Erythroblast (primary cell): ENCODE data around the gene CORO2B.

Experiments
- GATA1 ChIP-seq: IDR thresholded peaks from 2 replicates; pipeline ENCODE4 v1.6.1; 2011; ENCODE audit warnings: low read depth, mild to moderate bottlenecking, control low read depth, low read length, moderate library complexity
- POLR2A ChIP-seq: IDR thresholded peaks from 2 replicates; pipeline ENCODE4 v1.6.1; 2011; ENCODE audit warnings: mild to moderate bottlenecking, low read length

- TF ChIP-seq POLR2A, result no peak
- TF ChIP-seq GATA1, result no peak
Observed at GRCh38 chr15:68599560-68600071, 20.8 kb downstream of the CORO2B start.
